ENCODE measurements around the gene CNTN4.
"Not testable (repeated sequence)": the region's sequence is repeated elsewhere in the genome, so short reads cannot be mapped to it uniquely, and the experiment has no call there.

Gene CNTN4

GRCh38 chr3:2820982-2821381 is 722.3 kb downstream of the CNTN4 start:
- DNase-seq: not testable (repeated sequence)

- no peak for DNase-seq
These were observed 723.9 kb downstream of the CNTN4 start for GRCh38 chr3:2822611-2823010.

GRCh38 chr3:2823031-2823430 is 724.4 kb downstream of the CNTN4 start:
- no peak for DNase-seq

GRCh38 chr3:2823437-2824211 is 725.0 kb downstream of the CNTN4 start:
- no peak for DNase-seq

GRCh38 chr3:2826036-2826435 is 727.4 kb downstream of the CNTN4 start:
- no peak for DNase-seq

GRCh38 chr3:2826453-2826852 is 727.8 kb downstream of the CNTN4 start:
- no peak for DNase-seq

- no peak for DNase-seq
These were observed 738.6 kb downstream of the CNTN4 start for GRCh38 chr3:2837239-2837638.

GRCh38 chr3:2837910-2838309 is 739.2 kb downstream of the CNTN4 start:
- DNase-seq: no peak

- DNase-seq: peak in 1 of 3 experiments; percentile 2
These were observed 740.0 kb downstream of the CNTN4 start for GRCh38 chr3:2838546-2839157.

GRCh38 chr3:2839876-2840275 is 741.2 kb downstream of the CNTN4 start:
- no peak for DNase-seq

GRCh38 chr3:2847062-2847841 is 748.6 kb downstream of the CNTN4 start:
- DNase-seq: no peak

- DNase-seq: no peak
These were observed 750.4 kb downstream of the CNTN4 start for GRCh38 chr3:2849092-2849491.

- DNase-seq: no peak
These were observed 752.0 kb downstream of the CNTN4 start for GRCh38 chr3:2850701-2851100.

- no peak for DNase-seq
These were observed 752.7 kb downstream of the CNTN4 start for GRCh38 chr3:2851361-2851760.

GRCh38 chr3:2851835-2852234 is 753.2 kb downstream of the CNTN4 start:
- no peak for DNase-seq

- no peak for DNase-seq
These were observed 755.0 kb downstream of the CNTN4 start for GRCh38 chr3:2853651-2854050.

- no peak for DNase-seq
These were observed 757.8 kb downstream of the CNTN4 start for GRCh38 chr3:2856138-2857133.

- DNase-seq: no peak
These were observed 762.0 kb downstream of the CNTN4 start for GRCh38 chr3:2860626-2861025.

GRCh38 chr3:2861120-2861519 is 762.5 kb downstream of the CNTN4 start:
- DNase-seq: no peak

GRCh38 chr3:2861920-2862319 is 763.3 kb downstream of the CNTN4 start:
- no peak for DNase-seq

- DNase-seq: no peak
These were observed 763.7 kb downstream of the CNTN4 start for GRCh38 chr3:2862366-2862765.

- no peak for DNase-seq
These were observed 764.5 kb downstream of the CNTN4 start for GRCh38 chr3:2863127-2863526.

GRCh38 chr3:2869905-2870304 is 771.2 kb downstream of the CNTN4 start:
- no peak for DNase-seq

All from NCI-H1417 (cell line).